Activated CD4-positive, alpha-beta T cell treated with anti-CD3 and anti-CD28 coated beads, Interleukin-2, amount 50 U/mL, for 1 hour (primary cell): ENCODE measurements around the gene TEX52.
"Not testable (repeated sequence)": the region's sequence is repeated elsewhere in the genome, so short reads cannot be mapped to it uniquely, and the experiment has no call there.

Experiments used
- DNase-seq: peaks from one replicate; pipeline ENCODE4 v3.0.0-alpha.2; 2020

TEX52 gene

DNA sequence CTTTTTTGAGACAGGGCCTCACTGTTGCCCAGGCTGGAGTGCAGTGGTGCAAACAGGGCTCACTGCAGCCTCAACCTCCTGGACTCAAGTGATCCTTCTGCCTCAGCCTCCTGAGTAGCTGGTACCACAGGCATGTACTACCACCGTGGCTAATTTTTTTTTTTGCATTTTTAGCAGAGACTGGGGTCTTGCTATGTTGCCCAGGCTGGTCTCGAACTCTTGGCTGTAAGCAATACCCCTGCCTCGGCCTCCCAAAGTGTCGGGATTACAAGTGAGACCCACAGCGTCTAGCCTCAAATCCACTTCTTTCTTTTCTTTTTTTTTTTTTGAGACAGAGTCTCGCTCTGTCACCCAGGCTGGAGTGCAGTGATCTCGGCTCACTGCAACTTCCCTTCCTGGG lies 6.6 kb upstream of the TEX52 start:
- not testable (repeated sequence) for DNase-seq

DNA sequence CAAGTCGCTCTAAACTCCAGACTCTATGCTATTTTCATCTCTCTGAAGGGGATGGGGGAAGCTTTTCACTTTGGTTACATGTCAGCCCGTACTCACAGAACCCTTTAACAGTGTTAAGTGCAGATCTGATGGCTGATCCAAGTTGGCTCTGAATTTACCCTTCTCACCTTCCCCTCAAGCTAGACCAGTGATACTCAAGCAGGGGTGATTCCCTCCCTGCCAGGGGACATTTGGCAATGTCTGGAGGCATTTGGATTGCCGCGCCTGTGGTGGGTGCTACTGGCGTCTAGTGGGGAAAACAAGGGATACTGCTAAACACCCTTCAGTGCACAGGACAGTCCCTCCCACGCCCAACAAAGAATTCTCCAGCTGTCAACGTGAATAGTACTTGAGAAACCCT lies 6.0 kb upstream of the TEX52 start:
- no peak for DNase-seq

- no peak for DNase-seq
Measured at GRCh38 chr12:2860170-2860569, 3.3 kb upstream of the TEX52 start.

- no peak for DNase-seq
Measured at GRCh38 chr12:2858944-2859421, 2.1 kb upstream of the TEX52 start.

- no peak for DNase-seq
Measured at GRCh38 chr12:2858334-2858733, 1.5 kb upstream of the TEX52 start.

DNA sequence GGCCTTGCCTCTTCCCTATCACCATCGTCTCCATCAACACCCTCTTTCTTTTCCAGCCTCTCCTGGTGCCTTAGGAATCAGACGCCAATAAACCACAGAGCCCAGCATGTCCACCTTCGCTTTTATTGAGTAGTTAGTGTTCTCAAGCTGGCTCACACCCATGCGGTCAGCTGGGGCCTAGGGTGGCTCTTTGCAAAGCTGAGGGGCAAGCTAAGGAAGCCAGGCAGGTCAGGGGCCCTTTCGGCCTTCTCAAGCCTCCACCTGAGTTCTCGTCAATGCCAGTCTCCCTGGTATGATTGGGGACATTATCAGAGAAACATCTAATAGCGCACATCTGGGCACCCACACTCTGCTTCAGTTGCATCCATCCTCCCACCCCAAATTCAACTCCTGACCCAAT lies 737 bp upstream of the TEX52 start:
- no peak for DNase-seq

DNA sequence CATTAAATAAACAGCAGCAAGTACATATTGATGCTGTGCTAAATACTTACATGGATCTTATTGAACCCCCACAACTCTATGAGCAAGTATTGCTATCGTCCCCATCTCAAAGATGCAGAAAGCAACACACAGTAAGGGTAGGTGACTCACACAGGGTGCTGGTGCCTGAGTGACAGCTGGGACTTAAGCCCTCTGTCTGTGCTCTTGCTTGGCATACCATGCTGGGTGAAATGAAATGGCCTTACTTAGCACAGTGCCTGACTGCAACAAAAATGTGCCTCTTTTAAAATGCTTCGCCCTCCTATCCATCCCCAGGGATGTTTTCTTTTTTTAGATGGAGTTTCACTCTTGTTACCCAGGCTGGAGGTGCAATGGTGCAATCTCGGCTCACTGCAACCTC lies 788 bp downstream of the TEX52 start:
- no peak for DNase-seq

DNA sequence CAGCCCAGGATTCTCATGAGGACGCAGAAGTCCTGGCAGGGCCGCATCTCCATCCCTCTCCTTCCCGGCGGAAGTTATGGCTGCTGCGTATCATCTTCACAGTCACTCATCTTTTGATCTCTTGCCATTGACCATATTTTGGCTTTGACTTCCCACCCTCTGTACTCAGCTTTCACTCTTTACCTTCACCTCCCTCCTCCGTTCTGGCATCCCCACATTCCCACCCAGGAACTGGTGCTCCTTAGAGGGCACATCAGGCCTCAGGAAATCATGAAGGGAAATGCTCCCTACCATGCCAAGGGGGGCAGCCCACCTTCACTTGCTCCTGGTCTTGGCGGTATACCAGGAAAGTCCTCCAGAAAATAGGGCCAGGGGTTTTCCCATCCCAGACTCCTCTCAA lies 1.3 kb downstream of the TEX52 start:
- no peak for DNase-seq

DNA sequence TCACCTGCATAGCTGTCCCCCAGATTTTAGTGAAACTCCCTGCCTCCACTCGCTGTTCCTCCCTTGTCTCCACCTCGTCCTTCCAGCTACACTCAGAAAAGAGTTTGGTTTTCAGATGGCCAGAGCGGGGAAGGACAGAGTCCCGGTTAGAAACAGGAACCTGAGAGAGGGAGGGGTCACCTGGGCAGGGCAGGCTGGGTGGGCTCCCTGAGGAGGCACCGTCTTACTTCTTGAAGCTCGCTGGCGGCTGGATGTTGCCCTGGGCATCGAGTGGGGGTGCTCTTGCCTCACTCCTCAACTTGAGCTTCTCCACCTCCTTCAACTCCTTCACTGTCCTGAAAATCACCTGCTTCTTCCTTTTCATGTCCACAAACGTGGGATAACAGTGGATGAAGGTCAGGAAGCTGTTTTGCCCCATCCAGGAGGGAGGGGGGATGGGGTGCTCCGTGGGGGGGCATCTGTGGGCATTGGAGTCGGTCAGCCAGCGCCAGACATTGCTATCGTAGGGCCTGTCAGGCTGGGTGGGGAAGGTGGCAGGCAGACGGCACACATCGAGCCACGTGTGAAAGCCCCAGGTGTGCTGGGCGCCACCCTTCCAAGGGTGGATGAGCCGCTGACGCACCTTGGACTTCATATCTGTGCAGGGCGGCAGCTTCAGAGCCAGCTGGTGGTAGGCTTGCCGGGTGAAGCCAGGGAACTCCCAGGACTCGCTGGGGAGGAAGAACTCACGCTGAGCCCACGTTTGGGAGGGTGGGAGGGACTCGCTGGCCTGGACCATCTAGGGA lies 2.0 kb downstream of the TEX52 start:
- DNase-seq: no peak

DNA sequence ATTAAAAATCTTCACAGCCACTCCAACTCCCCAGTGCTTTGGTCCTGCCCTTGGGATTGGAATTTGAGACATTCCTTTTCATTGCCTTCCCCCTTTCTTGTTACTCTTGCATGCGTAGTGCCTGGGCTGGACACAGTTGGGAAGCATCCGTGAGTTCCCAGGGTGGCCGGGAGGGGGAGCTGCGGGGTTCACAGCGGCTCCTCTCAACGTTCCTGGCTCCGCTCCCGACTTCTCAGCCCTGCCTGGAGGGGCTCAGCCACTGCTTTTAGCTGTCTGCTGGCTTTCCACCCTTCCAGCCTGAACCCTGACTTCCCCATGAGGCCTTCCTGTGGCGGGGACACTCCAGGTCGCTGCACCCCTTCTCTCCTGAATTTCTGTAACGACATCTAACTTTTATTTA lies 3.2 kb downstream of the TEX52 start:
- DNase-seq: peak; percentile 41

GRCh38 chr12:2851931-2852330 lies 4.9 kb downstream of the TEX52 start:
- no peak for DNase-seq

DNA sequence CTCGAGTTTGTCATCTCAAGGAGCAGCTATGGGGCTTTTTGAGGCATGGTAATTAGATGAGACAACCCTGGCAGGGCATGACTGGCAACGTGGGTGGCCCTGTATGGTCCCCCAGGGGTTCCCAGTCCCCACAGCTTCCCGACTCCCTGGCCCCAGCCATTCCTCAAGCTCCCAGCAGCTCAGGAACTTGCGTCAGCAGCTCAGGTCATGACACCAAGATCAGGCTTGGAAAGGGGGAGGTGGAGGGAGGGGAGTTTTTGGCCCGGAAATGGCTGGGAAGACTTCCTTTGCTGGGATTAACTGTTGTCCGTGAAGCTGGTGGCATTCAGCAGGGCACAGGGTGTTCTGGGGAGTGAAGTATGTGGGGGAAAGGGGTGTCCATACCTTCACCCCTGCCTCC lies 11.6 kb downstream of the TEX52 start:
- DNase-seq: no peak

- DNase-seq: no peak
Measured at GRCh38 chr12:2844786-2845185, 12.1 kb downstream of the TEX52 start.

DNA sequence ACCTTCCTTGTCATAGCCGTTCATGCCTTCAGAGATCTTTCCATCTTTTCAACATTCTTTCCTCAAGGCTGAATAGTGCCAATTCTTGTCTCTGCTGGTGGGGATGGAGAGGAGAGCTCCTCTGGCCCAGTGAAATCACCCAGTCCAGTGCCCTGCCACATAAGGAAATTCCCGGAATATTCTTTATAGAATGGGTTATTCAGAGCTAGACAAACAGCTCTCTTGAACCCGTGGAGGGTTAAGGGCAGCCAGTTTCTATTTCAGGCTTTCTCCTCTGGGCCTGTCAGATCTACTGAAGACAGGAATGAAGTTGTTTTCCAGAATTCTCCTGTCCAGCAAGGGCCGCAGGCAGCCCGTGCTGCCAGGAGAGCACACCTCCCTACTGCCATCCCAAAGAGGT lies 13.9 kb downstream of the TEX52 start:
- DNase-seq: no peak

DNA sequence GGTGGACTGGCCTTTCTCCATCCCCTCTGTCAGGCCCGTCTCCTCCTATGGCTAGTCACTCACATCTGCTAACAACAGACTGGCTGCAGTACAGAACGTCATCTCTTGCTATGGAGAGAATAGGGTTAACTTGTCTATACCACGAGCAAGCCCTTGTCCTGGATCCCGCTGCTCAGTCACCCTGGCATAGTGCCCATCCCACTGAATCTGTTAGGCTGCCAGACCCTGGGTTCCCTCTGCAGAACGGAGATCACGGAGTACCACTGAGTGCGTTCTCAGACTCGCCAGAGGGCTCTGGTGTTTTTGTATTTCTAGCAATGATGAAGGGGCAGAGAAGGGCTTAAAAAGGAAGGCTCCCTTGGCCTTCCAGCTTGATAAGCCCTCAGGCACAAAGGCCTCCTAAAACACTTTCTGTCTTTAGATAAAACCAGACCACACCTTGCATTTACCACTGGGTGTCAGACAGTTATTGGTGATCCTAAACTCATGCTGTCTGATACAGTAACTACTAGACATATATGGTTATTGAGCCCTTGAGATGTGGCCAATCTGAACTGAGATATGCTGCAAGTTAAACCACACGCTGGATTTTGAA lies 15.7 kb downstream of the TEX52 start:
- DNase-seq: no peak

- no peak for DNase-seq
Measured at GRCh38 chr12:2836574-2836973, 20.3 kb downstream of the TEX52 start.

GRCh38 chr12:2835691-2836403 lies 21.0 kb downstream of the TEX52 start:
- DNase-seq: no peak

GRCh38 chr12:2834581-2835491 lies 22.0 kb downstream of the TEX52 start, which contains the start of gene NRIP2:
Gene NRIP2 (minus strand): TSS chr12:2835035. CDS start chr12:2834983, 52 bp downstream.
- no peak for DNase-seq

DNA sequence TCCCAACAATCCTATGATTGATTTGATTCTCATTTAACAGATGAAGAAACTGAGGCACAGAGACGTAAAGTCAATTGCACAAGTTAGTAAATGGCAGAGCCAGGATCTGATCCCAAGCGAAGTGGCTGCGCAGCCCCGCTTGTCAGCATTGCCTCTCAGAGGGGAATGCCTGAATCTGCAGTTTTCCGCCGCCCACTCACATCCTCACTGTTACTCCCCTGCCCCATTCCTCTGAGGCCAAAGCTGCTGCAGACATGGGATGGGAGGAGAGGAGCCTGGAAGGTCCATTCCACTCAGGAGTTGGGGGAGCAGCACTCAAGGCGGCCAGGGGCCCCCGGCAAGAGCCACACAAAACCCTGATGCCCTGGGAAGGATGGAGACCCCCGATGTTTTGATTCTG lies 23.0 kb downstream of the TEX52 start:
- DNase-seq: no peak

DNA sequence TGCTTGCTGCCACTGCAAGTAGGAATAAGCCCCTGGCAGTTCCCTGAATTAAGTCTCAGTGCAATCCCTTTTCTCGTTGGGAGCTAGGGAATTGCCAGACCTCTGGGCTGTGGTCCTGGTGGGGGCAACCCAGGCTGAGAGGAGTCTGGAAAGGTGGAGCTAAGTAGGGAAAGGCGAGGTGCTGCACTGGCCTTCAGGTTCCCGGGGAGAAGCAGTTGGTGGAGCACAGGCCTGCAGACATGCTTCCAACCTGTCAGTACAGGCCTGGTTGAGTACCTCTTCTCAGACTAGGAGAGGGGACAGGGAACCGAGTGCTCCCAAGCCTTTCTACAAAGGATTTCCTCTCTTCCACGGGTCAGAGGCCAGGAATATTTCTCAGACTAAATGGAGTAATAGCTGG lies 23.5 kb downstream of the TEX52 start:
- DNase-seq: no peak

DNA sequence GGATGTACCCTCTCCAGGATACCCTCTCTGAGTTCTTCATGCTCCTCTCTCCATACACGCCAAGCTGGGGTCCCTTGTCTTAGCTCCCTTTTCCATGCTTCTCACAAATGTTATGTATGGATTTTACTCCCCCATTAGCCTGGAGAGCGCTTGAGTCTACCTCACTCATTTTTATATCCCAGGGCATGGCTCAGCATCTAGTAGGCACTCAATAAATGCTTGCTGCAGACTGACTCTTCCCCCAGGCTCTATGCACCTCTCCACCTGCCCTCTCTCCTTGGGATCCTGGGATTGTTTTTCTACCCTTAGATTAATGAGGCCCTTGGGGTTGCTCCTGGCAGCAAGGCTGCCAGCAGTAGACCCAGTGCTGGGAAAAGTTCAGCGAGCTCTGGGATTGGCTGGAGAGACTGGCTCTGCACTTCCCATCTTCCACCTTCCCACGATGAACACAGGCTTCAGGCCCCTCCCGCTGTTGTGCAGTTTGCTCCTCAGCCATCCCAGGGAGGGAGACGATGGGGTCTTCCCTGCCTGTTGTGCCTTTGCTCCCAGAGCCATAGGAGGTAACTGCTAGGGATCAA lies 24.2 kb downstream of the TEX52 start:
- no peak for DNase-seq

- DNase-seq: no peak
Measured at GRCh38 chr12:2829275-2829674, 27.6 kb downstream of the TEX52 start.
